Heart right ventricle (tissue), 16 donors: ENCODE data around the gene KCNK3. TPM values are rescaled to one million over a fixed set of nuclear protein-coding genes. Genes with fewer than 3 reads are reported as not detected.

Experiments used
- ATAC-seq, 8 donors: fragments of 200-7000 bp; cut with Tn5 transposase; one replicate each; pipeline ENCODE4 v1.9.1; 2020; ENCODE audit warnings: mild to moderate bottlenecking in 8 of 8, moderate library complexity in 8 of 8, moderate number of reproducible peaks in 1 of 8
- DNase-seq, 2 donors: peaks; one replicate each; pipeline ENCODE4 v3.0.0-alpha.2; 2020
- H3K27ac ChIP-seq, 10 donors: fragments of 200-600 bp; sonication (generic) in 2 of 10; one replicate each; pipeline versions ENCODE4 v1.5.0 to v1.8.0; 2020 to 2022; ENCODE audit warnings: mild to moderate bottlenecking in 3 of 10
- H3K27me3 ChIP-seq, 7 donors: fragments of 200-600 bp; one replicate each; pipeline ENCODE4 v1.8.0; 2021 to 2022; ENCODE audit warnings: mild to moderate bottlenecking in 2 of 7
- H3K36me3 ChIP-seq, 9 donors: fragments of 200-600 bp; sonication (generic) in 1 of 9; one replicate each; pipeline versions ENCODE4 v1.5.0 to v1.8.0; 2020 to 2022; ENCODE audit warnings: mild to moderate bottlenecking in 2 of 9
- H3K4me1 ChIP-seq, 9 donors: fragments of 200-600 bp; sonication (generic) in 1 of 9; one replicate each; pipeline versions ENCODE4 v1.5.0 to v1.8.0; 2020 to 2022; ENCODE audit warnings: mild to moderate bottlenecking in 4 of 9
- H3K4me3 ChIP-seq, 10 donors: fragments of 200-600 bp; sonication (generic) in 2 of 10; one replicate each; pipeline versions ENCODE4 v1.5.0 to v1.8.0; 2020 to 2022; ENCODE audit warnings: mild to moderate bottlenecking in 7 of 10, moderate library complexity in 2 of 10
- H3K9me3 ChIP-seq, 11 donors: fragments of 200-600 bp in 10 of 11; sonication (generic) in 2 of 11; one replicate each; pipeline versions ENCODE4 v1.5.0 to v1.8.0; 2013 to 2022; ENCODE audit warnings: mild to moderate bottlenecking in 2 of 11, control low read depth in 1 of 11, moderate library complexity in 1 of 11
- WGBS, 2 donors: extraction: QIAGEN DNeasy Blood & Tissue Kit; methylation state at CpG; one replicate each; pipeline ENCODE4 v1.1.7; 2013; ENCODE audit warnings: inconsistent platforms in 1 of 2; 5-methylcytosine and 5-hydroxymethylcytosine counted together
- intact Hi-C, 10 donors: fragments of 100-400 bp; cut with DNase I; formaldehyde crosslinking; loops; one replicate each; pipeline versions ENCODE4 v1.11.1 to v1.14.2; 2022
- polyA plus RNA-seq, 2 donors: library from polyadenylated mRNA; stranded (reverse); fragments of 200-250 nt; gene quantifications; one replicate each; pipeline ENCODE4 v1.2.3, GENCODE V29; 2013
- total RNA-seq, 10 donors: library from RNA; stranded (reverse); fragmentation: NEBNext Ultra II Directional in 3 of 10; extraction: Animal tissue kit (Norgen Biotek cat#: 25700) in 3 of 10; gene quantifications; one replicate each; pipeline versions ENCODE4 v1.2.1 to v1.2.4, GENCODE V29; 2021 to 2023
- TF ChIP-seq, protein P1 (sequence below), 9 donors: fragments of 200-600 bp; sonication (generic) in 2 of 9; IDR thresholded peaks; one replicate each; pipeline versions ENCODE4 v1.5.0 to v1.8.0; 2021 to 2022; ENCODE audit warnings: antibody characterized with exemption in 9 of 9, mild to moderate bottlenecking in 5 of 9, moderate library complexity in 1 of 9
- donor health status: Arrhythmogenic right ventricular cardiomyopathy.
- donor health status: ischemic (EF 13 %, LVEDD 7.1; RV severe dilation, severe dysfunction).
- donor health status: healthy with polysubstance abuse.
- donor health status: DM: no; HTN: yes; CAD: no.
- donor health status: DM: no; HTN: no; CAD: no.
- donor health status: ischemic (EF 25% LVEDD 6.9; RV normal size, moderate dysfunction).
- donor health status: ischemic (EF 25% LVEDD 5.7; RV mildly dilated, moderate dysfunction).
- donor health status: healthy.
- donor health status: DM: yes; HTN: yes; CAD: no.
- donor health status: Ischemic cardiomyopathy.
- donor health status: ischemic (EF 35%, LVEDD 5.7; RV mildly dilated, moderate dysfunction).
- donor health status: nonischemic (EF 11% LVEDD 7.7; RV severe dilation, severe dysfunction).
- donor health status: DM: yes; HTN: yes; CAD: no.
- donor health status: PGD.
- donor health status: ischemic (EF 29% LVEDD 5.4; RV normal size, mild dysfunction).
- donor health status: nonischemic (EF 23%, LVEDD 6.1; RV moderate dilation, normal function).

Gene KCNK3
- total and polyA plus RNA-seq, 12 donors: 0.19 to 6.8 (median 0.99) TPM

- Histone ChIP-seq H3K36me3 (no peaks in the 10 kb centered on the region), H3K9me3 (no peaks in the 10 kb centered on the region), H3K27me3 (no peaks in the 10 kb centered on the region), H3K4me1 (no peaks in the 10 kb centered on the region), H3K27ac (no peak overlapping the region), H3K4me3 (no peak overlapping the region)
- WGBS, 2 donors: 91 to 92% methylated on average over 15 of the region's 15 CpGs
- DNase-seq (no peak), ATAC-seq (no peak)
- TF ChIP-seq, protein P1, sequence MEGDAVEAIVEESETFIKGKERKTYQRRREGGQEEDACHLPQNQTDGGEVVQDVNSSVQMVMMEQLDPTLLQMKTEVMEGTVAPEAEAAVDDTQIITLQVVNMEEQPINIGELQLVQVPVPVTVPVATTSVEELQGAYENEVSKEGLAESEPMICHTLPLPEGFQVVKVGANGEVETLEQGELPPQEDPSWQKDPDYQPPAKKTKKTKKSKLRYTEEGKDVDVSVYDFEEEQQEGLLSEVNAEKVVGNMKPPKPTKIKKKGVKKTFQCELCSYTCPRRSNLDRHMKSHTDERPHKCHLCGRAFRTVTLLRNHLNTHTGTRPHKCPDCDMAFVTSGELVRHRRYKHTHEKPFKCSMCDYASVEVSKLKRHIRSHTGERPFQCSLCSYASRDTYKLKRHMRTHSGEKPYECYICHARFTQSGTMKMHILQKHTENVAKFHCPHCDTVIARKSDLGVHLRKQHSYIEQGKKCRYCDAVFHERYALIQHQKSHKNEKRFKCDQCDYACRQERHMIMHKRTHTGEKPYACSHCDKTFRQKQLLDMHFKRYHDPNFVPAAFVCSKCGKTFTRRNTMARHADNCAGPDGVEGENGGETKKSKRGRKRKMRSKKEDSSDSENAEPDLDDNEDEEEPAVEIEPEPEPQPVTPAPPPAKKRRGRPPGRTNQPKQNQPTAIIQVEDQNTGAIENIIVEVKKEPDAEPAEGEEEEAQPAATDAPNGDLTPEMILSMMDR (IDR thresholded peaks at IDR 0.05): no peak
- intact Hi-C loops: no loop called here
Observed at GRCh38 chr2:26742048-26742770, 49.7 kb downstream of the KCNK3 start.

- 85 to 87% methylated on average over 3 of the region's 3 CpGs for WGBS, 2 donors
- Histone ChIP-seq H3K4me1 (no peaks in the 10 kb centered on the region), H3K27me3 (no peaks in the 10 kb centered on the region), H3K36me3 (no peaks in the 10 kb centered on the region), H3K4me3 (no peak overlapping the region), H3K9me3 (no peaks in the 10 kb centered on the region), H3K27ac (no peak overlapping the region)
- TF ChIP-seq, protein P1 (IDR thresholded peaks at IDR 0.05): no peak
- ATAC-seq: no peak
- intact Hi-C loops: loop anchor here in 3 of 10 donors (2.0 kb wide), 1 partner anchor 139 kb away; no protein-coding TSS in a partner anchor
- DNase-seq: no peak
Observed at GRCh38 chr2:26743852-26744251, 51.3 kb downstream of the KCNK3 start.

- Histone ChIP-seq H3K36me3 (no peaks in the 10 kb centered on the region), H3K27ac (no peak overlapping the region), H3K27me3 (no peaks in the 10 kb centered on the region), H3K4me1 (no peaks in the 10 kb centered on the region), H3K9me3 (no peaks in the 10 kb centered on the region), H3K4me3 (no peak overlapping the region)
- 92 to 93% methylated on average over 3 of the region's 3 CpGs for WGBS, 2 donors
- TF ChIP-seq, protein P1 (IDR thresholded peaks at IDR 0.05): no peak
- no peak for ATAC-seq
- intact Hi-C loops: loop anchor here in 9 of 10 donors (1.0 to 2.0 kb wide), 2 partner anchors 140 kb away; no protein-coding TSS in a partner anchor
- no peak for DNase-seq
Observed at GRCh38 chr2:26744953-26745352, 52.4 kb downstream of the KCNK3 start.

DNA sequence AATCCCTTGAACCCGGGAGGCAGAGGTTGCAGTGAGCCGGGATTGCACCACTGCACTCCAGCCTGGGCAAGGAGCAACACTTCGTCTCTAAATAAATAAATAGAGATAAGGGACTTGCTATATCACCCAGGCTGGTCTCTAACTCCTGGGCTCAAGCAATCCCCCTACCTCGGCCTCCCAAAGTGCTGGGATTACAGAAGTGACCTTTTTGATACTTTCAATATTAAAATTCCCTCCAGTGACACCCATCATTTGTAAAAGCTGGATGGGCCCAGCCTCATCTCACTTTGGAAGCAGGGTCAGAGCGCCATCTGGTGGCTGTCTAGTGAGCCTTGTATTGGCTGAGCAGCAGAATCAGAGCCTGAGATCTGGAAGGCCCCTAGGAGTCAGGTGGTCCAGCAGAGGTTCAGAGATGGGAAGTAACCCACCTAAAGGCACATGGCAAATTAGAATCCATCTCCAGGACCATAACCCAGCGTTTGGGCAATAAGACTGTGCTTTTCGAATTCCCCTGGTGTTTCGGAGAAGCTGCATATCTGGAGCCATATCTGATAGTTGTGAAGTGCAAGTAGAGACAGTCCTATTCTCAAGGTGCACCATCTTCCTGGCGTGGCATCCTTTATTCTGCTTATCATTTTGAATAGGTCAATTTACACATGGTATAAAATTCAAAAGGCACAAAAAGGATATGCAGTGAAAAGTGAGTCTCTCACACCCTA, 53.2 kb downstream of the KCNK3 start:
- peak; percentile 78 to 93 (median 92) for ATAC-seq
- 26 to 30% methylated on average over 9 of the region's 9 CpGs for WGBS, 2 donors
- Histone ChIP-seq H3K36me3 (no peaks in the 10 kb centered on the region), H3K4me1 (no peaks in the 10 kb centered on the region), H3K4me3 (no peak overlapping the region), H3K9me3 (no peaks in the 10 kb centered on the region), H3K27me3 (no peaks in the 10 kb centered on the region), H3K27ac (no peak overlapping the region)
- TF ChIP-seq, protein P1 (IDR thresholded peaks at IDR 0.05): peak; percentile 85 to 98 (median 95)
- intact Hi-C loops: loop anchor here (1.0 to 2.0 kb wide), 2 partner anchors 140 to 141 kb away; no protein-coding TSS in a partner anchor
- DNase-seq: peak; percentile 82 to 85
